Glutamatergic neuron (in vitro differentiated cells): ENCODE results near the gene CPHXL2. TPM values are rescaled to one million over a fixed set of nuclear protein-coding genes. Genes with fewer than 3 reads are reported as not detected.

ENCODE experiments used
- DNase-seq: peaks from one replicate; pipeline ENCODE4 v3.0.0; 2022
- H3K27ac Mint-ChIP-seq: one replicate; pipeline ENCODE4 v1.8.0; 2020; ENCODE audit warnings: mild to moderate bottlenecking, mixed read lengths, inconsistent platforms; ENCODE audit not compliant: unreplicated experiment
- H3K27me3 Mint-ChIP-seq: one replicate; pipeline ENCODE4 v1.8.0; 2020; ENCODE audit warnings: mild to moderate bottlenecking, moderate library complexity, mixed read lengths, inconsistent platforms; ENCODE audit not compliant: unreplicated experiment
- H3K36me3 Mint-ChIP-seq: one replicate; pipeline ENCODE4 v1.8.0; 2020; ENCODE audit warnings: mild to moderate bottlenecking, mixed read lengths, inconsistent platforms; ENCODE audit not compliant: unreplicated experiment
- H3K4me1 Mint-ChIP-seq: one replicate; pipeline ENCODE4 v1.8.0; 2020; ENCODE audit warnings: mild to moderate bottlenecking, low read depth, mixed read lengths, inconsistent platforms; ENCODE audit not compliant: unreplicated experiment
- H3K4me3 Mint-ChIP-seq: one replicate; pipeline ENCODE4 v1.8.0; 2020; ENCODE audit warnings: mild to moderate bottlenecking, mixed read lengths, inconsistent platforms; ENCODE audit not compliant: unreplicated experiment
- H3K9me3 Mint-ChIP-seq: one replicate; pipeline ENCODE4 v1.8.0; 2020; ENCODE audit warnings: mild to moderate bottlenecking, moderate library complexity, mixed read lengths, inconsistent platforms; ENCODE audit not compliant: unreplicated experiment
- CTCF ChIP-seq: fragments of 200-600 bp; sonication (generic); IDR thresholded peaks from one replicate; pipeline ENCODE4 v1.5.0; 2021; ENCODE audit not compliant: partially characterized antibody, unreplicated experiment
- total RNA-seq: library from RNA; stranded (reverse); fragmentation: NEBNext Ultra II Directional; extraction: Animal tissue kit (Norgen Biotek cat#: 25700); gene quantifications from one replicate; pipeline ENCODE4 v1.2.1, GENCODE V29; 2021; ENCODE audit not compliant: unreplicated experiment

The CPHXL2 gene
- total RNA-seq, 1 donor from 2014 or later, result not detected

GRCh38 chr16:75703306-75703705, 26.5 kb upstream of the CPHXL2 start:
- H3K4me1 Mint-ChIP-seq, result no peaks in the 10 kb centered on the region
- H3K27me3 Mint-ChIP-seq, result peaks cover 2% of the 10 kb centered on the region
- no peaks in the 10 kb centered on the region for H3K36me3 Mint-ChIP-seq
- H3K27ac Mint-ChIP-seq, result no peak overlapping the region
- DNase-seq, result no peak
- H3K9me3 Mint-ChIP-seq, result peaks cover 3% of the 10 kb centered on the region
- no peak overlapping the region for H3K4me3 Mint-ChIP-seq
- no peak for TF ChIP-seq CTCF

GRCh38 chr16:75702242-75702641, 25.4 kb upstream of the CPHXL2 start:
- Mint-ChIP-seq H3K27me3 (peaks cover 2% of the 10 kb centered on the region), H3K4me1 (no peaks in the 10 kb centered on the region), H3K36me3 (no peaks in the 10 kb centered on the region), H3K9me3 (peaks cover 3% of the 10 kb centered on the region), H3K4me3 (no peak overlapping the region), H3K27ac (no peak overlapping the region)
- no peak for DNase-seq
- no peak for TF ChIP-seq CTCF

- Mint-ChIP-seq H3K4me1 (no peaks in the 10 kb centered on the region), H3K36me3 (no peaks in the 10 kb centered on the region), H3K9me3 (peaks cover 3% of the 10 kb centered on the region), H3K4me3 (no peak within 1 kb of the TSS), H3K27ac (no peak within 1 kb of the TSS), H3K27me3 (peaks cover 2% of the 10 kb centered on the region)
- TF ChIP-seq CTCF, result no peak
- DNase-seq, result no peak
Measured at GRCh38 chr16:75701361-75701760, 24.6 kb upstream of the CPHXL2 start, which contains the start of gene DUXB. TSS of gene DUXB (minus strand) at chr16:75701461. CDS start at chr16:75701418, 43 bp downstream.

GRCh38 chr16:75697571-75697970, 20.8 kb upstream of the CPHXL2 start:
- no peak overlapping the region for H3K27ac Mint-ChIP-seq
- no peaks in the 10 kb centered on the region for H3K36me3 Mint-ChIP-seq
- H3K4me1 Mint-ChIP-seq, result no peaks in the 10 kb centered on the region
- H3K9me3 Mint-ChIP-seq, result no peaks in the 10 kb centered on the region
- no peaks in the 10 kb centered on the region for H3K27me3 Mint-ChIP-seq
- no peak for TF ChIP-seq CTCF
- H3K4me3 Mint-ChIP-seq, result no peak overlapping the region
- DNase-seq, result no peak

- no peaks in the 10 kb centered on the region for H3K27me3 Mint-ChIP-seq
- DNase-seq, result no peak
- no peaks in the 10 kb centered on the region for H3K36me3 Mint-ChIP-seq
- H3K4me1 Mint-ChIP-seq, result no peaks in the 10 kb centered on the region
- H3K27ac Mint-ChIP-seq, result no peak overlapping the region
- no peak for TF ChIP-seq CTCF
- no peaks in the 10 kb centered on the region for H3K9me3 Mint-ChIP-seq
- no peak overlapping the region for H3K4me3 Mint-ChIP-seq
Measured at GRCh38 chr16:75695708-75696107, 18.9 kb upstream of the CPHXL2 start.
